Fibroblast of skin of left quadriceps (primary cell): ENCODE measurements around the gene ABO.
"Not testable (repeated sequence)": the region's sequence is repeated elsewhere in the genome, so short reads cannot be mapped to it uniquely, and the experiment has no call there.

Source experiments
- DNase-seq, 2 experiments: peaks; one replicate each; pipeline ENCODE4 v3.0.0-alpha.2; 2013; ENCODE audit warnings: low read depth in 2 of 2

The ABO gene

GRCh38 chr9:133290751-133291302 is 15.8 kb upstream of the ABO start:
- no peak for DNase-seq

- no peak for DNase-seq
Observed at GRCh38 chr9:133286523-133286922, 11.5 kb upstream of the ABO start.

- no peak for DNase-seq
Observed at GRCh38 chr9:133285252-133285775, 10.3 kb upstream of the ABO start.

GRCh38 chr9:133284362-133284761 is 9.4 kb upstream of the ABO start:
- no peak for DNase-seq

- DNase-seq = not testable (repeated sequence)
Observed at GRCh38 chr9:133283255-133284032, 8.4 kb upstream of the ABO start.

GRCh38 chr9:133282464-133283238 is 7.7 kb upstream of the ABO start:
- no peak for DNase-seq

- no peak for DNase-seq
Observed at GRCh38 chr9:133280392-133280791, 5.4 kb upstream of the ABO start.

GRCh38 chr9:133278161-133279114 is 3.4 kb upstream of the ABO start:
- DNase-seq = no peak

- DNase-seq = no peak
Observed at GRCh38 chr9:133277467-133277866, 2.5 kb upstream of the ABO start.

GRCh38 chr9:133276923-133277322 is 1.9 kb upstream of the ABO start:
- DNase-seq = no peak

GRCh38 chr9:133276001-133276884 is 1.2 kb upstream of the ABO start:
- DNase-seq = no peak

GRCh38 chr9:133274236-133275104 is 531 bp downstream of the ABO start:
- no peak for DNase-seq

- DNase-seq = no peak
Observed at GRCh38 chr9:133273819-133274218, 1.2 kb downstream of the ABO start.

GRCh38 chr9:133273098-133273497 is 1.9 kb downstream of the ABO start:
- DNase-seq = no peak

- no peak for DNase-seq
Observed at GRCh38 chr9:133269537-133270362, 5.3 kb downstream of the ABO start.

GRCh38 chr9:133269136-133269535 is 5.9 kb downstream of the ABO start:
- DNase-seq = not testable (repeated sequence)

GRCh38 chr9:133268335-133269056 is 6.5 kb downstream of the ABO start:
- no peak for DNase-seq

- DNase-seq = no peak
Observed at GRCh38 chr9:133264235-133264764, 10.7 kb downstream of the ABO start.
